DND-41 (cell line): Measurements from ENCODE around the gene PRODH2.
"Not testable (repeated sequence)": the region's sequence is repeated elsewhere in the genome, so short reads cannot be mapped to it uniquely, and the experiment has no call there.

Experiments
- EZH2 ChIP-seq: IDR thresholded peaks from 3 replicates; pipeline ENCODE4 v1.6.1; 2012; ENCODE audit warnings: borderline replicate concordance, low read depth, mild to moderate bottlenecking, moderate library complexity, low read length, inconsistent platforms; ENCODE audit not compliant: severe bottlenecking
- TF ChIP-seq, protein P1 (sequence below): IDR thresholded peaks from 2 replicates; pipeline ENCODE4 v1.5.1; 2012; ENCODE audit warnings: borderline replicate concordance, low read length, moderate library complexity, mild to moderate bottlenecking; ENCODE audit not compliant: poor library complexity, severe bottlenecking; ENCODE audit errors: extremely low read depth

DNA sequence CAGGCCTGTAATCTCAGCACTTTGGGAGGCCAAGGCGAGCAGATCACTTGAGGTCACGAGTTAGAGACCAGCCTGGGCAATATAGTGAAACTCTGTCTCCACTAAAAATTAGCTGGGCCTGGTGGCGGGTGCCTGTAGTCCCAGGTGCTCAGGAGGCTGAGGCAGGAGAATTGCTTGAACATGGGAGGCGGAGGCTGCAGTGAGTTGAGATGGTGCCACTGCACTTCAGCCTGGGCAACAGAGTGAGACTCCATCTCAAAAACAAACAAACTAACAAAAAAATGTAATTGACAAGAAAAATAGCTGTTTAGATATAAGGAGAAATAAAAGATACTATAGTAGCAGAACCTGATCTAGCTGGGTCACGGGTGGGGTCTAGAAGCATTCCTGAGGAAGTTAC lies 40.3 kb downstream of the PRODH2 start:
- TF ChIP-seq, protein P1, sequence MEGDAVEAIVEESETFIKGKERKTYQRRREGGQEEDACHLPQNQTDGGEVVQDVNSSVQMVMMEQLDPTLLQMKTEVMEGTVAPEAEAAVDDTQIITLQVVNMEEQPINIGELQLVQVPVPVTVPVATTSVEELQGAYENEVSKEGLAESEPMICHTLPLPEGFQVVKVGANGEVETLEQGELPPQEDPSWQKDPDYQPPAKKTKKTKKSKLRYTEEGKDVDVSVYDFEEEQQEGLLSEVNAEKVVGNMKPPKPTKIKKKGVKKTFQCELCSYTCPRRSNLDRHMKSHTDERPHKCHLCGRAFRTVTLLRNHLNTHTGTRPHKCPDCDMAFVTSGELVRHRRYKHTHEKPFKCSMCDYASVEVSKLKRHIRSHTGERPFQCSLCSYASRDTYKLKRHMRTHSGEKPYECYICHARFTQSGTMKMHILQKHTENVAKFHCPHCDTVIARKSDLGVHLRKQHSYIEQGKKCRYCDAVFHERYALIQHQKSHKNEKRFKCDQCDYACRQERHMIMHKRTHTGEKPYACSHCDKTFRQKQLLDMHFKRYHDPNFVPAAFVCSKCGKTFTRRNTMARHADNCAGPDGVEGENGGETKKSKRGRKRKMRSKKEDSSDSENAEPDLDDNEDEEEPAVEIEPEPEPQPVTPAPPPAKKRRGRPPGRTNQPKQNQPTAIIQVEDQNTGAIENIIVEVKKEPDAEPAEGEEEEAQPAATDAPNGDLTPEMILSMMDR, result not testable (repeated sequence)
- not testable (repeated sequence) for TF ChIP-seq EZH2
